Astrocyte (in vitro differentiated cells and primary cell): ENCODE measurements around the gene COX7C. TPM values are rescaled to one million over a fixed set of nuclear protein-coding genes. Genes with fewer than 3 reads are reported as not detected.

ENCODE experiments used
- DNase-seq: peaks from one replicate; pipeline ENCODE4 v3.0.0-alpha.2; 2010; ENCODE audit warnings: low read depth
- FAIRE-seq: peaks from 2 replicates; lab custom pipeline; 2011; peaks lifted over from hg19 to GRCh38; lab: Jason Lieb, UNC
- H2AFZ ChIP-seq: 2 replicates; pipeline ENCODE4 v1.6.0; 2012; ENCODE audit warnings: low read depth, low read length, inconsistent platforms
- H3K27ac ChIP-seq: 2 replicates; pipeline ENCODE4 v1.5.1; 2011; ENCODE audit warnings: low read depth, low read length, inconsistent platforms
- H3K27me3 ChIP-seq: 2 replicates; pipeline ENCODE4 v1.6.0; 2011; ENCODE audit warnings: low read length, inconsistent platforms; ENCODE audit not compliant: insufficient read depth
- H3K36me3 ChIP-seq: 2 replicates; pipeline ENCODE4 v1.5.1; 2011; ENCODE audit warnings: low read length, inconsistent platforms; ENCODE audit not compliant: insufficient read depth
- H3K4me1 ChIP-seq: 2 replicates; pipeline ENCODE4 v1.5.1; 2011; ENCODE audit warnings: low read length, inconsistent platforms; ENCODE audit not compliant: insufficient read depth
- H3K4me2 ChIP-seq: 2 replicates; pipeline ENCODE4 v1.6.0; 2012; ENCODE audit warnings: low read length, inconsistent platforms
- H3K4me3 ChIP-seq: 2 replicates; pipeline ENCODE4 v1.5.1; 2011; ENCODE audit warnings: low read depth, mild to moderate bottlenecking, low read length, inconsistent platforms; ENCODE audit not compliant: insufficient read depth
- H3K79me2 ChIP-seq: 2 replicates; pipeline ENCODE4 v1.6.0; 2012; ENCODE audit warnings: mild to moderate bottlenecking, low read length, inconsistent platforms; ENCODE audit not compliant: insufficient read depth
- H3K9ac ChIP-seq: 2 replicates; pipeline ENCODE4 v1.6.0; 2012; ENCODE audit warnings: mild to moderate bottlenecking, low read length, inconsistent platforms
- H3K9me3 ChIP-seq: 2 replicates; pipeline ENCODE4 v1.5.1; 2012; ENCODE audit warnings: low read depth, mild to moderate bottlenecking, low read length, inconsistent platforms; ENCODE audit not compliant: insufficient read depth
- H4K20me1 ChIP-seq: 2 replicates; pipeline ENCODE4 v1.6.0; 2012; ENCODE audit warnings: low read length, inconsistent platforms; ENCODE audit not compliant: insufficient read depth
- H3K27ac Mint-ChIP-seq: one replicate; pipeline ENCODE4 v1.8.0; 2021; ENCODE audit warnings: mild to moderate bottlenecking, mixed read lengths; ENCODE audit not compliant: unreplicated experiment
- H3K27me3 Mint-ChIP-seq: one replicate; pipeline ENCODE4 v1.8.0; 2021; ENCODE audit warnings: low read depth, mixed read lengths; ENCODE audit not compliant: unreplicated experiment
- H3K36me3 Mint-ChIP-seq: one replicate; pipeline ENCODE4 v1.8.0; 2021; ENCODE audit warnings: low read depth, mixed read lengths; ENCODE audit not compliant: unreplicated experiment
- H3K4me1 Mint-ChIP-seq: one replicate; pipeline ENCODE4 v1.8.0; 2021; ENCODE audit warnings: low read depth, mixed read lengths; ENCODE audit not compliant: unreplicated experiment
- H3K4me3 Mint-ChIP-seq: one replicate; pipeline ENCODE4 v1.8.0; 2021; ENCODE audit warnings: mild to moderate bottlenecking, moderate library complexity, mixed read lengths; ENCODE audit not compliant: unreplicated experiment
- H3K9me3 Mint-ChIP-seq: one replicate; pipeline ENCODE4 v1.8.0; 2021; ENCODE audit warnings: mild to moderate bottlenecking, mixed read lengths; ENCODE audit not compliant: unreplicated experiment
- CTCF ChIP-seq: IDR thresholded peaks from 2 replicates; pipeline ENCODE4 v1.5.1; 2011; ENCODE audit warnings: low read depth, mild to moderate bottlenecking, inconsistent platforms, low read length, moderate library complexity; ENCODE audit not compliant: insufficient read depth
- EZH2 ChIP-seq: IDR thresholded peaks from 2 replicates; pipeline ENCODE4 v1.6.1; 2012; ENCODE audit warnings: mild to moderate bottlenecking, low read length, inconsistent platforms; ENCODE audit not compliant: insufficient read depth
- total RNA-seq: library from RNA; stranded (reverse); gene quantifications from 2 replicates; pipeline ENCODE4 v1.2.1, GENCODE V29; 2021

COX7C gene
- total RNA-seq, 1 donor from 2014 or later = 459 TPM

GRCh38 chr5:86605881-86606280 is 11.9 kb upstream of the COX7C start:
- H2AFZ ChIP-seq = no peak overlapping the region
- no peaks in the 10 kb centered on the region for H4K20me1 ChIP-seq
- H3K4me3 Mint-ChIP-seq = no peak overlapping the region
- no peak overlapping the region for H3K27ac Mint-ChIP-seq
- TF ChIP-seq EZH2 = no peak
- no peak for TF ChIP-seq CTCF
- H3K36me3 ChIP-seq = no peaks in the 10 kb centered on the region
- H3K4me1 Mint-ChIP-seq = no peaks in the 10 kb centered on the region
- H3K9ac ChIP-seq = no peak overlapping the region
- H3K9me3 ChIP-seq = no peaks in the 10 kb centered on the region
- no peaks in the 10 kb centered on the region for H3K79me2 ChIP-seq
- DNase-seq = no peak
- no peaks in the 10 kb centered on the region for H3K27me3 ChIP-seq
- no peaks in the 10 kb centered on the region for H3K27me3 Mint-ChIP-seq
- H3K27ac ChIP-seq = no peak overlapping the region
- H3K4me2 ChIP-seq = no peak overlapping the region
- H3K36me3 Mint-ChIP-seq = no peaks in the 10 kb centered on the region
- no peaks in the 10 kb centered on the region for H3K4me1 ChIP-seq
- FAIRE-seq = no peak
- H3K9me3 Mint-ChIP-seq = peaks cover 1% of the 10 kb centered on the region
- H3K4me3 ChIP-seq = no peak overlapping the region

DNA sequence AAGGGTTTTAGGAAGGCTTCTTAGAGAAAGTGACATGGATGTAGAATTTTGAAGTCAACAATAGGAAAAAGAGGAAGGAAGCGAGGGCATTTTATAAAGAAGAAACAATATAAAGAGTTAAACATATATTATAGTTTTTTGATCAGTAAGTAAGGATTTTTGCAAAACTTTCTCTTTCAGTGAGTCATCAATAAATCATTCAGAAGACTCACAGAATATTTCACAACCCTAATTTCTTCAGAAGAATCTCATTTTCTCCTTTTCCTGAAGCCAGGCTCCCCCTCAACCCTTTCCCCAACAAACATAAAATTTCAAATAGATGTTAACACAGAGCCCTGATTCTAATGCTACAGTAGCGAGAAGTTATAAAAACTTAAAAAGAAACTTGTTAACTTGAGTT is 4.3 kb upstream of the COX7C start:
- Histone ChIP-seq H2AFZ (no peak overlapping the region), H3K79me2 (peaks cover 8% of the 10 kb centered on the region), H3K9me3 (no peaks in the 10 kb centered on the region), H3K4me2 (no peak overlapping the region), H3K27ac (no peak overlapping the region), H3K9ac (no peak overlapping the region), H3K36me3 (no peaks in the 10 kb centered on the region), H3K4me1 (no peaks in the 10 kb centered on the region), H3K27me3 (no peaks in the 10 kb centered on the region), H4K20me1 (no peaks in the 10 kb centered on the region), H3K4me3 (no peak overlapping the region)
- DNase-seq (no peak), FAIRE-seq (no peak)
- peaks cover 1% of the 10 kb centered on the region for H3K9me3 Mint-ChIP-seq
- no peak overlapping the region for H3K27ac Mint-ChIP-seq
- peaks cover 1% of the 10 kb centered on the region for H3K4me1 Mint-ChIP-seq
- no peaks in the 10 kb centered on the region for H3K27me3 Mint-ChIP-seq
- no peak overlapping the region for H3K4me3 Mint-ChIP-seq
- TF ChIP-seq EZH2 (no peak), CTCF (no peak)
- H3K36me3 Mint-ChIP-seq = no peaks in the 10 kb centered on the region

- peaks cover 6% of the 10 kb centered on the region for H3K4me1 Mint-ChIP-seq
- H3K27me3 ChIP-seq = no peaks in the 10 kb centered on the region
- peak overlapping the region; percentile 92 for H3K4me3 ChIP-seq
- H3K4me2 ChIP-seq = peak overlapping the region; percentile 91
- H2AFZ ChIP-seq = peak overlapping the region; percentile 92
- FAIRE-seq (no peak), DNase-seq (no peak)
- TF ChIP-seq CTCF (no peak), EZH2 (no peak)
- no peak overlapping the region for H3K27ac ChIP-seq
- H3K36me3 ChIP-seq = peaks cover 19% of the 10 kb centered on the region
- H4K20me1 ChIP-seq = no peaks in the 10 kb centered on the region
- peak overlapping the region; percentile 100 for H3K4me3 Mint-ChIP-seq
- H3K27me3 Mint-ChIP-seq = no peaks in the 10 kb centered on the region
- no peaks in the 10 kb centered on the region for H3K9me3 ChIP-seq
- H3K36me3 Mint-ChIP-seq = no peaks in the 10 kb centered on the region
- peaks cover 24% of the 10 kb centered on the region for H3K79me2 ChIP-seq
- H3K27ac Mint-ChIP-seq = peak overlapping the region; percentile 96
- H3K9me3 Mint-ChIP-seq = no peaks in the 10 kb centered on the region
- no peaks in the 10 kb centered on the region for H3K4me1 ChIP-seq
- H3K9ac ChIP-seq = no peak overlapping the region
Observed at GRCh38 chr5:86617309-86617755, 409 bp upstream of the COX7C start.
